GM18505 (cell line): ENCODE data around the gene SLC13A4.

ENCODE experiments used
- ATAC-seq: cut with Tn5 transposase; IDR thresholded peaks from one replicate; pipeline ENCODE4 v1.9.1; 2021; ENCODE audit not compliant: unreplicated experiment
- POLR2A ChIP-seq: IDR thresholded peaks from 4 replicates; pipeline ENCODE4 v1.6.1; 2011; ENCODE audit warnings: borderline replicate concordance; ENCODE audit not compliant: insufficient read depth, insufficient read length; ENCODE audit errors: extremely low read depth

SLC13A4 gene

GRCh38 chr7:135718219-135718618 is 9.8 kb downstream of the SLC13A4 start:
- no peak for TF ChIP-seq POLR2A
- no peak for ATAC-seq

GRCh38 chr7:135717693-135718092 is 10.3 kb downstream of the SLC13A4 start:
- TF ChIP-seq POLR2A, result no peak
- ATAC-seq, result no peak

- ATAC-seq, result no peak
- no peak for TF ChIP-seq POLR2A
These were observed 11.2 kb downstream of the SLC13A4 start for GRCh38 chr7:135716677-135717238.

- no peak for TF ChIP-seq POLR2A
- no peak for ATAC-seq
These were observed 12.3 kb downstream of the SLC13A4 start for GRCh38 chr7:135715673-135716072.

- no peak for ATAC-seq
- TF ChIP-seq POLR2A, result no peak
These were observed 12.9 kb downstream of the SLC13A4 start for GRCh38 chr7:135715055-135715522.

GRCh38 chr7:135714534-135715009 is 13.4 kb downstream of the SLC13A4 start:
- ATAC-seq, result no peak
- no peak for TF ChIP-seq POLR2A

- ATAC-seq, result no peak
- no peak for TF ChIP-seq POLR2A
These were observed 14.0 kb downstream of the SLC13A4 start for GRCh38 chr7:135713836-135714470.

GRCh38 chr7:135712796-135713195 is 15.2 kb downstream of the SLC13A4 start:
- no peak for TF ChIP-seq POLR2A
- no peak for ATAC-seq

GRCh38 chr7:135712182-135712782 is 15.7 kb downstream of the SLC13A4 start:
- ATAC-seq, result no peak
- TF ChIP-seq POLR2A, result no peak

GRCh38 chr7:135711139-135711469 is 16.9 kb downstream of the SLC13A4 start:
- ATAC-seq, result no peak
- no peak for TF ChIP-seq POLR2A

- TF ChIP-seq POLR2A, result no peak
- ATAC-seq, result no peak
These were observed 17.4 kb downstream of the SLC13A4 start for GRCh38 chr7:135710417-135711138.

GRCh38 chr7:135709508-135709907 is 18.5 kb downstream of the SLC13A4 start:
- no peak for TF ChIP-seq POLR2A
- no peak for ATAC-seq

- ATAC-seq, result no peak
- TF ChIP-seq POLR2A, result no peak
These were observed 19.9 kb downstream of the SLC13A4 start for GRCh38 chr7:135708041-135708440.
